HepG2 (cell line): ENCODE data around the gene RASSF8. TPM values are rescaled to one million over a fixed set of nuclear protein-coding genes. Genes with fewer than 3 reads are reported as not detected.
A peak's percentile ranks its signal among the peaks of the same experiment; 100 is the strongest.

Experiments used
- CCDC6 ChIP-seq: sonication (generic); formaldehyde crosslinking; IDR thresholded peaks from 2 replicates; pipeline ENCODE4 v1.8.1; 2022; ENCODE audit warnings: mild to moderate bottlenecking, missing genetic modification reagents, moderate library complexity
- CENPT ChIP-seq: sonication (generic); formaldehyde crosslinking; IDR thresholded peaks from 2 replicates; pipeline ENCODE4 v1.8.0; 2022; ENCODE audit warnings: low read depth, mild to moderate bottlenecking, moderate library complexity, missing genetic modification reagents
- CHD4 ChIP-seq: fragments of 200-600 bp; sonication (generic); IDR thresholded peaks from 2 replicates; pipeline ENCODE4 v1.7.0; 2017; ENCODE audit warnings: mild to moderate bottlenecking, low read length, borderline replicate concordance
- FOXM1 ChIP-seq: sonication (generic); formaldehyde crosslinking; IDR thresholded peaks from 2 replicates; pipeline ENCODE4 v1.5.0; 2020; ENCODE audit warnings: missing genetic modification reagents
- GLI4 ChIP-seq: sonication (generic); formaldehyde crosslinking; IDR thresholded peaks from 2 replicates; pipeline ENCODE4 v1.5.1; 2020; ENCODE audit warnings: missing genetic modification reagents, mild to moderate bottlenecking, moderate library complexity, borderline replicate concordance
- HIVEP1 ChIP-seq: sonication (generic); formaldehyde crosslinking; IDR thresholded peaks from 2 replicates; pipeline ENCODE4 v1.4.0; 2020; ENCODE audit warnings: mild to moderate bottlenecking, missing genetic modification reagents
- KLF16 ChIP-seq, 2 experiments: sonication (generic) in 1 of 2; formaldehyde crosslinking in 1 of 2; IDR thresholded peaks; 2 replicates each; pipeline versions ENCODE4 v1.6.1 to v1.8.0; 2016 to 2023; ENCODE audit warnings: missing genetic modification reagents in 2 of 2, missing compliant biosample characterization in 1 of 2
- NPAS2 ChIP-seq: sonication (generic); formaldehyde crosslinking; IDR thresholded peaks from 2 replicates; pipeline ENCODE4 v1.8.0; 2022; ENCODE audit warnings: mild to moderate bottlenecking, missing genetic modification reagents, borderline replicate concordance
- NRL ChIP-seq: sonication (generic); formaldehyde crosslinking; IDR thresholded peaks from 2 replicates; pipeline ENCODE4 v1.5.0; 2020; ENCODE audit warnings: missing genetic modification reagents, mild to moderate bottlenecking, moderate library complexity, borderline replicate concordance
- PHB2 ChIP-seq: fragments of 450-650 bp; IDR thresholded peaks from 2 replicates; pipeline ENCODE4 v1.6.1; 2018; ENCODE audit not compliant: partially characterized antibody
- PLRG1 ChIP-seq: fragments of 450-650 bp; conservative IDR thresholded peaks from 2 replicates; pipeline ENCODE4 v1.6.1; 2016
- RFX5 ChIP-seq: IDR thresholded peaks from 2 replicates; pipeline ENCODE4 v1.6.1; 2011; ENCODE audit warnings: low read depth, low read length, improper control_type of control experiment
- ZBTB20 ChIP-seq: sonication (generic); formaldehyde crosslinking; IDR thresholded peaks from 2 replicates; pipeline ENCODE4 v1.8.1; 2023; ENCODE audit warnings: missing genetic modification reagents, low read depth, mild to moderate bottlenecking, borderline replicate concordance
- ZBTB49 ChIP-seq: sonication (generic); formaldehyde crosslinking; IDR thresholded peaks from 2 replicates; pipeline ENCODE4 v1.4.0; 2020; ENCODE audit warnings: missing genetic modification reagents, borderline replicate concordance
- ZNF263 ChIP-seq: sonication (generic); formaldehyde crosslinking; IDR thresholded peaks from 2 replicates; pipeline ENCODE4 v1.4.0; 2020; ENCODE audit warnings: missing genetic modification reagents
- ZNF329 ChIP-seq: sonication (generic); formaldehyde crosslinking; IDR thresholded peaks from 2 replicates; pipeline ENCODE4 v1.9.0; 2021; ENCODE audit warnings: low read depth, mild to moderate bottlenecking, missing genetic modification reagents
- ZNF331 ChIP-seq: sonication (generic); formaldehyde crosslinking; IDR thresholded peaks from 2 replicates; pipeline ENCODE4 v1.4.0; 2020; ENCODE audit warnings: missing genetic modification reagents
- ZNF510 ChIP-seq: sonication (generic); formaldehyde crosslinking; IDR thresholded peaks from 2 replicates; pipeline ENCODE4 v1.4.0; 2020; ENCODE audit warnings: low read depth, mild to moderate bottlenecking, missing genetic modification reagents
- ZNF530 ChIP-seq: sonication (generic); formaldehyde crosslinking; IDR thresholded peaks from 2 replicates; pipeline ENCODE4 v1.5.0; 2020; ENCODE audit warnings: low read depth, mild to moderate bottlenecking, missing genetic modification reagents
- ZNF550 ChIP-seq: sonication (generic); formaldehyde crosslinking; IDR thresholded peaks from 2 replicates; pipeline ENCODE4 v1.4.0; 2020; ENCODE audit warnings: mild to moderate bottlenecking, missing genetic modification reagents, borderline replicate concordance
- ZNF644 ChIP-seq: IDR thresholded peaks from 2 replicates; pipeline ENCODE4 v1.6.1; 2016; ENCODE audit warnings: low read depth
- ZNF773 ChIP-seq: sonication (generic); formaldehyde crosslinking; IDR thresholded peaks from 2 replicates; pipeline ENCODE4 v1.4.0; 2020; ENCODE audit warnings: missing genetic modification reagents, borderline replicate concordance
- polyA plus RNA-seq, 8 experiments: library from polyadenylated mRNA; depleted of rRNA in 3 of 8; stranded (reverse) in 7 of 8; unstranded in 1 of 8; fragments of >200 nt; fragmentation: Illumina TruSeq in 4 of 8; extraction: Trizol in 4 of 8; gene quantifications; 2 replicates each; pipeline versions ENCODE4 v1.2.1 to v1.2.3, GENCODE V29; 2011 to 2016; ENCODE audit warnings: low read depth in 4 of 8, missing spikeins in 1 of 8, mixed read lengths in 1 of 8; ENCODE audit not compliant: insufficient read depth in 1 of 8
- total RNA-seq, 5 experiments: library from RNA; depleted of rRNA; stranded (reverse); fragments of >200 nt; fragmentation: Illumina TruSeq; extraction: Trizol; gene quantifications; 2 replicates each; pipeline ENCODE4 v1.2.3, GENCODE V29; 2016; ENCODE audit warnings: low read depth in 1 of 5
- TF ChIP-seq, protein P1 (sequence below): IDR thresholded peaks from 2 replicates; pipeline ENCODE4 v1.6.1; 2016; ENCODE audit warnings: missing biosample characterization, missing genetic modification reagents, low read depth
- TF ChIP-seq, protein P2 (sequence below): sonication (generic); formaldehyde crosslinking; IDR thresholded peaks from 2 replicates; pipeline ENCODE4 v1.4.0; 2020; ENCODE audit warnings: mild to moderate bottlenecking, missing genetic modification reagents
- TF ChIP-seq, protein P3 (sequence below): IDR thresholded peaks from 2 replicates; pipeline ENCODE4 v1.6.1; 2018; ENCODE audit warnings: missing genetic modification reagents, mild to moderate bottlenecking, missing compliant biosample characterization

The RASSF8 gene
- total and polyA plus RNA-seq, 2 of the 13 experiments (the other 11 are each of a cell fraction or from before 2014, with no cell fraction given): 0.82 to 9.2 TPM

GRCh38 chr12:26113853-26114719 is 155.6 kb downstream of the RASSF8 start (continued):
- TF ChIP-seq ZNF773 (no peak), ZNF263 (CRISPR knock-in tag) (peak; percentile 74), HIVEP1 (CRISPR knock-in tag) (peak; percentile 50; the same call in 1 of the 2 replicates), ZNF644 (CRISPR knock-in tag) (peak; percentile 27; the same call in 1 of the 2 replicates), ZBTB20 (CRISPR knock-in tag) (peak; percentile 91), ZBTB49 (CRISPR knock-in tag) (no peak), ZNF331 (CRISPR knock-in tag) (peak; percentile 61), CENPT (CRISPR knock-in tag) (peak; percentile 83; the same call in 1 of the 2 replicates), NPAS2 (peak; percentile 100), ZNF329 (CRISPR knock-in tag) (peak; percentile 73; the same call in 1 of the 2 replicates), ZNF510 (CRISPR knock-in tag) (no peak), GLI4 (CRISPR knock-in tag) (peak; percentile 42; the same call in 1 of the 2 replicates), ZNF530 (CRISPR knock-in tag) (no peak), FOXM1 (CRISPR knock-in tag) (no peak), RFX5 (no peak), CCDC6 (peak; percentile 93), ZNF550 (CRISPR knock-in tag) (no peak), NRL (CRISPR knock-in tag) (peak; percentile 90; the same call in 1 of the 2 replicates), CHD4 (no peak), PLRG1 (no peak), PHB2 (no peak), KLF16 (CRISPR knock-in tag; IDR thresholded peaks at IDR 0.05) (peak in 1 of 2 experiments; percentile 73; a peak in 1 of 4 replicates)
- TF ChIP-seq, protein P1, sequence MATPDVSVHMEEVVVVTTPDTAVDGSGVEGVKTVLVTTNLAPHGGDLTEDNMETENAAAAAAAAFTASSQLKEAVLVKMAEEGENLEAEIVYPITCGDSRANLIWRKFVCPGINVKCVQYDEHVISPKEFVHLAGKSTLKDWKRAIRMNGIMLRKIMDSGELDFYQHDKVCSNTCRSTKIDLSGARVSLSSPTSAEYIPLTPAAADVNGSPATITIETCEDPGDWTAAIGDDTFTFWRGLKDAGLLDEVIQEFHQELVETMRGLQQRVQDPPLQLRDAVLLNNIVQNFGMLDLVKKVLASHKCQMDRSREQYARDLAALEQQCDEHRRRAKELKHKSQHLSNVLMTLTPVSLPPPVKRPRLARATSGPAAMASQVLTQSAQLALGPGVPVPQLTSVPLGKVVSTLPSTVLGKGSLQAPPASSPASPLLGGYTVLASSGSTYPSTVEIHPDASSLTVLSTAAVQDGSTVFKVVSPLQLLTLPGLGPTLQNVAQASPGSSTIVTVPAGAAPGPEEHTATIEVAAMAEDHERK (CRISPR knock-in tag): peak; percentile 55; the same call in 1 of the 2 replicates
- TF ChIP-seq, protein P2, sequence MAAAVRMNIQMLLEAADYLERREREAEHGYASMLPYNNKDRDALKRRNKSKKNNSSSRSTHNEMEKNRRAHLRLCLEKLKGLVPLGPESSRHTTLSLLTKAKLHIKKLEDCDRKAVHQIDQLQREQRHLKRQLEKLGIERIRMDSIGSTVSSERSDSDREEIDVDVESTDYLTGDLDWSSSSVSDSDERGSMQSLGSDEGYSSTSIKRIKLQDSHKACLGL (CRISPR knock-in tag): peak; percentile 85
- TF ChIP-seq, protein P3, sequence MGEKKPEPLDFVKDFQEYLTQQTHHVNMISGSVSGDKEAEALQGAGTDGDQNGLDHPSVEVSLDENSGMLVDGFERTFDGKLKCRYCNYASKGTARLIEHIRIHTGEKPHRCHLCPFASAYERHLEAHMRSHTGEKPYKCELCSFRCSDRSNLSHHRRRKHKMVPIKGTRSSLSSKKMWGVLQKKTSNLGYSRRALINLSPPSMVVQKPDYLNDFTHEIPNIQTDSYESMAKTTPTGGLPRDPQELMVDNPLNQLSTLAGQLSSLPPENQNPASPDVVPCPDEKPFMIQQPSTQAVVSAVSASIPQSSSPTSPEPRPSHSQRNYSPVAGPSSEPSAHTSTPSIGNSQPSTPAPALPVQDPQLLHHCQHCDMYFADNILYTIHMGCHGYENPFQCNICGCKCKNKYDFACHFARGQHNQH (CRISPR knock-in tag): peak; percentile 41; the same call in 1 of the 2 replicates
